ENCODE measurements around the gene SRM. TPM values are rescaled to one million over a fixed set of nuclear protein-coding genes. Genes with fewer than 3 reads are reported as not detected.
"Not testable (repeated sequence)": the region's sequence is repeated elsewhere in the genome, so short reads cannot be mapped to it uniquely, and the experiment has no call there.

Gene SRM
- total and polyA plus RNA-seq, 10 donors: 42.0 to 114 (median 63.1) TPM

DNA sequence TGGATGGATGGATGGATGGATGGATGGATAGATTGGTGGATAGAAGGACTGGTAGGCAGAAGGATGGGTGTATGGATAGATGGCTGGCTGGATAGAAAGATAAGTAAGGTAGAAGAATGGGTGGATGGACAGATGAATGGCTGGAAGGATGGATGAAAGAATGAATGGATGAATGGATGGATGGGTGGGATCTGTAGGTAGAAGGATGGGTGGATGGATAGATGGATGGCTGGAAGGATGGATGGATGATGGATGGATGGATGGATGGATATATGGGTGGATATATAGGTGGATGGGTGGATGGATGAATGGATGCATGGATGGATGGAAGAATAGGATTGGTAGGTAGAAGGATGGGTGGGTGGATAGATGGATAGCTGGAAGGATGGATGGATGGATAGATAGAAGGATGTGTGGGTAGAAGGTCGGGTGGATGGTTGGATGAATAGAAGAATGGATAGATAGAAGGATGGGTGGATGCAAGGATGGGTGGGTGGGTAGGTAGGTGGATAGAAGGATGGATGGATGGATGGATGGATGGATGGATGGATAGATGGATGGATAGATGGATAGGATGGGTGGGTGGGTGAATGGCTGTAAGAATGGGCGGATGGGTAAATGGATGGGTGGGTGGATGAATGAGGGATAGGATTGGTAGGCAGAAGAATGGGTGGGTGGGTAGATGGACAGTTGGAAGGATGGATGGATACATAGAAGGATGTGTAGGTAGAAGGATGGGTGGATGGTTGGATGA is 20.3 kb downstream of the SRM start:
- Histone ChIP-seq H3K4me3 (no peak overlapping the region), H3K4me1 (peaks cover 0 to 8% (median 0%) of the 10 kb centered on the region in 6 donors), H3K36me3 (no peaks in the 10 kb centered on the region), H3K9me3 (no peaks in the 10 kb centered on the region), H3K27me3 (replicated peaks in 1 of 7) (peaks cover 0 to 18% (median 0%) of the 10 kb centered on the region in 7 donors), H3K27ac (no peak overlapping the region)
- intact Hi-C loops (cut with DNase I; ENCODE audit: low total_unique reads): loop anchor here (5.0 kb wide), 1 partner anchor 608 kb away; no protein-coding TSS in a partner anchor
- 65 to 79% (median 76%) methylated on average over 2 of the region's 2 CpGs for WGBS, 5 donors
- no peak for DNase-seq
- no peak for TF ChIP-seq POLR2AphosphoS5 (IDR thresholded peaks at IDR 0.05)
- TF ChIP-seq POLR2A (IDR thresholded peaks at IDR 0.05): no peak
- no peak for TF ChIP-seq CTCF (IDR thresholded peaks at IDR 0.05 in 8 of 11, conservative IDR thresholded peaks at IDR 0.05 in 3 of 11)

DNA sequence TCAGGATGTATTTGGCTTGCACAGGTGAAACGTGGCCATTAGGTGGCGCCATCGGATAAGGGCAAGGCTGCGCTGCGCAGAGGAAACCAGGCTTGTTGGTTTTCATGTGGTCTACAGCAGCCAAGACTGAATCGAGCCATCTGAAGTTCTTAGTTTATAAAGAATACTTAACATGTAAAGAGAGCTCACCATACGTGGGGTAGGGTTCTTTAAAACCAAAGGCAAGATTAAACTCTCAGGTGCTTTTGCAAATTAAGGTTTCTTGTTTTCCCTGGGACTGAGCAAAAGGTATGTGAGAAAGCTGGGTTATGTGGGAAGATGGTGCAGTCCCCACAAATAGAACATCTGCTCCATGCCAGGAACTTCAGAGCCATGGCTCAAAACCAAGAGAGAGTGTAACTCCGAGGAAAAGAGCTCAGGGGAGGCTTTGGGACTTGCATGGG is 22.1 kb downstream of the SRM start:
- Histone ChIP-seq H3K27ac (no peak overlapping the region), H3K4me3 (no peak overlapping the region), H3K27me3 (replicated peaks in 1 of 7) (peaks cover 0 to 18% (median 0%) of the 10 kb centered on the region in 7 donors), H3K9me3 (no peaks in the 10 kb centered on the region), H3K36me3 (no peaks in the 10 kb centered on the region), H3K4me1 (peaks cover 0 to 8% (median 0%) of the 10 kb centered on the region in 6 donors)
- intact Hi-C loops (cut with DNase I; ENCODE audit: low total_unique reads): loop anchor here (5.0 kb wide), 1 partner anchor 610 kb away; no protein-coding TSS in a partner anchor
- TF ChIP-seq CTCF (IDR thresholded peaks at IDR 0.05 in 8 of 11, conservative IDR thresholded peaks at IDR 0.05 in 3 of 11) (peak; percentile 91 to 95 (median 94)), POLR2A (IDR thresholded peaks at IDR 0.05) (no peak), POLR2AphosphoS5 (IDR thresholded peaks at IDR 0.05) (peak in 1 of 3 donors; percentile 36)
- WGBS, 5 donors: 0 to 2% (median 2%) methylated on average over 8 of the region's 8 CpGs
- peak; percentile 96 for DNase-seq

GRCh38 chr1:11037019-11037739 is 22.6 kb downstream of the SRM start:
- H3K9me3 ChIP-seq, H3K4me3 ChIP-seq, H3K4me1 ChIP-seq, DNase-seq, H3K27ac ChIP-seq, H3K36me3 ChIP-seq: not testable (repeated sequence)
- intact Hi-C loops (cut with DNase I; ENCODE audit: low total_unique reads): loop anchor here (5.0 kb wide), 1 partner anchor 610 kb away; no protein-coding TSS in a partner anchor
- WGBS, 5 donors: 57 to 65% (median 59%) methylated on average over 18 of the region's 18 CpGs
- peaks cover 0 to 18% (median 0%) of the 10 kb centered on the region in 7 donors for H3K27me3 ChIP-seq (replicated peaks in 1 of 7)

- H3K4me3 ChIP-seq: no peak overlapping the region
- no peak overlapping the region for H3K27ac ChIP-seq
- H3K4me1 ChIP-seq: no peaks in the 10 kb centered on the region
- peaks cover 0 to 42% (median 14%) of the 10 kb centered on the region in 6 donors for H3K36me3 ChIP-seq
- no peaks in the 10 kb centered on the region for H3K9me3 ChIP-seq
- H3K27me3 ChIP-seq (replicated peaks in 1 of 7): no peaks in the 10 kb centered on the region
- intact Hi-C loops (cut with DNase I; ENCODE audit: low total_unique reads): no loop called here
- no peak for DNase-seq
- TF ChIP-seq POLR2AphosphoS5 (IDR thresholded peaks at IDR 0.05) (peak in 1 of 3 donors; percentile 27), POLR2A (IDR thresholded peaks at IDR 0.05) (no peak)
- 93 to 96% (median 94%) methylated on average over 10 of the region's 10 CpGs for WGBS, 5 donors
These were observed 28.1 kb downstream of the SRM start for GRCh38 chr1:11031624-11032262.
